NT2/D1 (cell line): ENCODE data around the gene GK.

Experiments
- SUZ12 ChIP-seq: IDR thresholded peaks from 2 replicates; pipeline ENCODE4 v1.6.1; 2011; ENCODE audit not compliant: insufficient read length, insufficient read depth; ENCODE audit errors: extremely low read depth
- YY1 ChIP-seq: IDR thresholded peaks from 2 replicates; pipeline ENCODE4 v1.6.1; 2011; ENCODE audit not compliant: insufficient read length, insufficient read depth
- ZNF274 ChIP-seq: IDR thresholded peaks from 2 replicates; pipeline ENCODE4 v1.6.1; 2011; ENCODE audit warnings: mild to moderate bottlenecking, low read depth, low read length

DNA sequence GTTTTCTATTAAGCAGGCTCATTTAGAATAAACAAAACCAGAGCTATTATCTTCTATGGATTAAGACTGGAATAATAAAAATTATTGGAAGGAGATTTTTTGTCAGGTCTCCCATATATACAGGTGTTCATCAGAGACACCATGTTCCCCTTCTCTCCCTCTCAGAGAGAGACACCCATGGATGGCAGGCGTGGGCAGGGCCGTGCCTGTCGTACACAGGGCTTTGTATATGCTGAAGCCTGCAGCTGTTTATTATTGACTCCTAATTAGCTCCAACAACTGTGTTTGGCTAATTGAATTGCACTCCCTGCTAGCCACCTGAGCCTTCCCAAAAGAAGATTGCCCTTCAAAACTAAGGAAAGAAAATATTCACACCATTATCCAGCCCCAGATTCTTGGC lies 81.6 kb downstream of the GK start:
- TF ChIP-seq YY1 = no peak
- TF ChIP-seq SUZ12 = no peak
- no peak for TF ChIP-seq ZNF274
